KOPT-K1 (cell line): Measurements from ENCODE around the gene PTGES.

Source experiments
- H3K27ac ChIP-seq: fragments of 200-600 bp; sonication (generic); 2 replicates; pipeline ENCODE4 v1.5.1; 2016; ENCODE audit warnings: antibody characterized with exemption, mild to moderate bottlenecking, low read depth, low read length; ENCODE audit not compliant: poor library complexity, severe bottlenecking
- H3K36me3 ChIP-seq: fragments of 200-600 bp; sonication (generic); 2 replicates; pipeline ENCODE4 v1.5.1; 2017; ENCODE audit warnings: antibody characterized with exemption, mild to moderate bottlenecking, low read length, moderate library complexity; ENCODE audit not compliant: insufficient read depth
- H3K9me3 ChIP-seq: fragments of 200-600 bp; sonication (generic); 2 replicates; pipeline ENCODE4 v1.5.1; 2017; ENCODE audit warnings: antibody characterized with exemption, low read length, mild to moderate bottlenecking; ENCODE audit not compliant: insufficient read depth, poor library complexity, severe bottlenecking

The PTGES gene

DNA sequence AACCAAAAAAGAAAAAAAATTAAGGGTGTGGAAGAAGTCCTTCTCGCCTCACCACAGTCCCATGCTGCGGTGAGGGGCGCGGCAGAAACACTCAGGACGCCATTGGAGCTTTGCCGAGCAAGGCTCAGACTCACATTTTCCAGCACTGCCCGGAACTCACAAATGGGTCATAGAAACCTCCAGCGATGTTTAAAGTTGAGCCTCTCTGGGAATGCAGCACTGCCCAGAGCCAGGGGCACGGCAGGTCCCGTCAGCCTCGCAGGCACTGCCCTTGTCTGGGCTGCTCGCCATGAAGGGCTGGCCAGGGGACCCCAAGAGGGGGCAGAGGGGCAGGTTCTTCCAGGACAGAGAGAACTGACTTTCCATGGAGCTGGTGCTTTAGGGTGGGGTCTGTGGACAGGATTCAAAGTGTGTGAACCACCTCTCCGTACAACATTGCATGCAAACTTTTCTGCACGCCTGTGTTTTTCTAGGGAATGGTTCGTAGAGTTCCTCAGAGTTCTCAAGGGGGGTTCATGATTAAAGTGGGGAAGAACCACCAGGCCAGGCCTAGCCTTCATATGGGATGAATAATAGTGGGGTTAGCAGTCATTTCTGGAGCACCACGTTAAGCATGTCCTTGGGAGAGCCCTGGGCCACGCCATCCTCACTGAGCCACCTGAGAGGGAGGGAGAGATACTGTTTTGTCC, 49.0 kb downstream of the PTGES start:
- no peak overlapping the region for H3K27ac ChIP-seq
- no peaks in the 10 kb centered on the region for H3K9me3 ChIP-seq
- no peaks in the 10 kb centered on the region for H3K36me3 ChIP-seq

DNA sequence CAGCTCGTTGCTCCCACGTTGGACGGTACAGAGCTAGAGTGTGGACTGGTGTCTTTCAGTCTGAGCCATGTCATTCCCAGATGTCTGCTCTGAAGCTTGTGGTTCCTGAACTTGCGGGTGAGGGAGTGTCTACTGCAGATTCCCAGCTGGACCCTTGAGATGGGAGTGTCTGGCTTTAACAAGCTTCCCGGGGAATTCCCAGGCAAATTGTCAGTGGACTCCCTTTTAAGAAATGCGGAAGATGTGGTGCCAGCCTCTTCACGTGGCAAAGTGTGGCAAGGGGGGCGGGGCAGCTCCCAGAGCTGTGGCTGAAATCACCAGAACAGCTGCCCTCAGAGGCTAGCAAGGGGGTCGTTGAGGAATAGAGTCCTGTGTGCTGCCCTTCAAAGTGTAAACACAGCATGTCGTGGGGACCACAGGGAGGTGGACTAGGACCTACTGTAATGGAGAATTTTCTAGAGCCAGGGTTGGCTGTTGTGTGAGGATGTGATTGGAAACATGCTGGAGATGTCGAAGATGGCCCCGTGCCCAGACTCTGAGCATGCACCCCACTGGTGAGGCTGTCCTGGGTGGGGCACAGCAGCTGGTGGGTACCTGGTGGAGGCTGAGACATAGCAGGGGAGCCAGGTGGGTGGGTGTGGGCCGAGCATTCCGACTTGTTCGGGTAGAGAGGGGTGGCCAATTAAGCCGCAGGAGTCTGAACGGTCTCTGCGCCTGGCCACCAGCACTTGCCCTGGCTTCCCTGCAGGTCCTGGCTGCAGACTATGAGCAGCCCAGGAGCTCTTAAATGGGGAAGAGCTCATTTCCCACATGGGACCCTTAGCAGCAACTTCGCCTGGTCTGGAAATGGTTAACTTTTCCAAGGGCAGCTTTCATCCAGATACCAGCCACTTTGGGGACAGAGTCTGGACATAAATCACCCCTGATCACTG, 50.0 kb downstream of the PTGES start:
- no peaks in the 10 kb centered on the region for H3K36me3 ChIP-seq
- H3K27ac ChIP-seq, result no peak overlapping the region
- H3K9me3 ChIP-seq, result no peaks in the 10 kb centered on the region

DNA sequence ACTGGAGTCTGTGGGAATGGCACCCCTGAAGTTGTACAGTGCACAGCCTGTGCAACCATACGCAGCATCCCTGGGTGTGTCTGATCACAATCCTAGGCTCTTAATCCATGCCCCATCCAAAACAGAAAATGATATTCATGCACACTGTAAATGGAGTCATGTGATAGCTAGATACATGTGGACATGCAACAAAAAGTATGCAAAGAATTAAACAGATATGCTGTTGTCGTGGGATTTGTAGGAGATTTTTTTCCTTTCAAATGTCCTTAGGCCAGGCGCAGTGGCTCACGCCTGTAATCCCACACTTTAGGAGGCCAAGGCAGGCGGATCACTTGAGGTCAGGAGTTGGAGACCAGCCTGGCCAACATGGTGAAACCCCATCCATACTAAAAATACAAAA, 51.3 kb downstream of the PTGES start:
- H3K27ac ChIP-seq, result no peak overlapping the region
- no peaks in the 10 kb centered on the region for H3K36me3 ChIP-seq
- no peaks in the 10 kb centered on the region for H3K9me3 ChIP-seq

DNA sequence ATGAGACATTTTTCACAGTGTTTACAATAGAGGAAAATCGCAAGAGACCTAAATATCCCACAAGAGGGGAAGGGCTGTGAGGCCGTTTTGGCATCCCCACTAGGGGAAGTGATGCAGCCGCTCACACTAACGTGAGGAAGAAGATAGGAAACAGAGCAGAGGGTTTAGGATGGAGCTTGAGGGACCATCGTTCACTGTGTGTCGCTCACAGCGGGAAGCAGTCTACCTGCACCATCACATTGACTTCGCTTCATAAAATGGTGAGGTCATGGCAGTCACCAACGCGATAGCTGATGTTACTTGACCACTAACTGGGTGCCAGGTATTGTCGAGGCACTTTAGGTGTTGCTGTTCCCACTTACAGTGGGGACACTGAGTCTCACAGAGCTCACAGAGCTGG, 51.8 kb downstream of the PTGES start:
- H3K9me3 ChIP-seq, result no peaks in the 10 kb centered on the region
- no peaks in the 10 kb centered on the region for H3K36me3 ChIP-seq
- no peak overlapping the region for H3K27ac ChIP-seq

DNA sequence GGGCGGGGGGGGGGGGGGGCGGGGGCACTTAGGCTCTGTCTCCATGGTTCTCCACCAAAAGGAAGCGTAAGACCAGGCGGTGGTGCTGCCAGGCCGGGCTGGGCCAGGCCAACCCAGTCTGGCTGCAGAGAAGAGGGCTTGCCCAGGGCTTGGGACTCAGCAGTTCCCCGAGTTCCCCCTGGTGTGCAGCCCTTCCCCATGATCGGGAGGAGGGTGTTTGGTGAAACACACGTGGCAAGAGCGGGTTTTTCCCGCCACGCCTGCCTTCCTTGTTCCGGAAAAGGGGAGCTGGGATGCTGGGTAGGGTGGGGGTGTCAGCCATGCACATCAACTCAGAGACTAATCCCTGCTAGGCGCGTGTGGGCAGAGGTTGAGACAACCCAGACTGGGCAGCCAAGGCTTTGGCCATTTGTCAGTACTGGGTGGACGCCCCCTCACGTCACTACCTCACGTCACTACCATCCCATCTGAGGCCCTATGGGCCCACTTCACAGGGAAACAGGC, 54.5 kb downstream of the PTGES start:
- no peak overlapping the region for H3K27ac ChIP-seq
- no peaks in the 10 kb centered on the region for H3K36me3 ChIP-seq
- no peaks in the 10 kb centered on the region for H3K9me3 ChIP-seq

DNA sequence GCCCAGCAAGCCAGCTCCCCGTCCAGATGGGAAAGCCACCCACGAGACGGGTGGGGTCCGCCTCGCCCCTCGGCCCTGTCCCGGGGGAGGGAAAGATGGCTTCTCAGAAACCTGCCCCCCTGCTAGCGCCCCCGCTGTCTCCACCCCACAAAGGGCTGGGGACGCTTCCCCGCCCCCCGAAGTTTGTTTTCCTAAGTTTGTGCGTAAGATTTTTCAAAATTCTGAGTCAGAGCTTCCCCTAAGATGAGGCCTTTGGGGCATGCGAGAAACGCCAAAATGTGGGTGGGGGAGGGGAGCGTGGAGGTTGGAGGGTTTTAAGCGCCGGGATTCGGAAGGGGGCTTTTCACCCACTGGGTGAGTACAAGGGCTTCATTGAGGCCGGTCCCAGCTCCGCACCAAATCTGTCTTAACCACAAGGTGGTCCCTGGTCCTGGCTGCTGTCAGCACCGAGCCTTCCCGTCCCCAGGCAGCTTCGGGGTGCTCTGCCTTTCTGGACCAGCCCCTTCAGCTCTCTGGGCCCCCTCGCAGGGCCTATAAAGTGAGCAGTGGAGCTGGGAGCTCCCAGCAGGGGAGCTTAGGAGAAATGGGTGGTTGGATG, 55.1 kb downstream of the PTGES start:
- Histone ChIP-seq H3K27ac (no peak overlapping the region), H3K9me3 (no peaks in the 10 kb centered on the region), H3K36me3 (no peaks in the 10 kb centered on the region)

DNA sequence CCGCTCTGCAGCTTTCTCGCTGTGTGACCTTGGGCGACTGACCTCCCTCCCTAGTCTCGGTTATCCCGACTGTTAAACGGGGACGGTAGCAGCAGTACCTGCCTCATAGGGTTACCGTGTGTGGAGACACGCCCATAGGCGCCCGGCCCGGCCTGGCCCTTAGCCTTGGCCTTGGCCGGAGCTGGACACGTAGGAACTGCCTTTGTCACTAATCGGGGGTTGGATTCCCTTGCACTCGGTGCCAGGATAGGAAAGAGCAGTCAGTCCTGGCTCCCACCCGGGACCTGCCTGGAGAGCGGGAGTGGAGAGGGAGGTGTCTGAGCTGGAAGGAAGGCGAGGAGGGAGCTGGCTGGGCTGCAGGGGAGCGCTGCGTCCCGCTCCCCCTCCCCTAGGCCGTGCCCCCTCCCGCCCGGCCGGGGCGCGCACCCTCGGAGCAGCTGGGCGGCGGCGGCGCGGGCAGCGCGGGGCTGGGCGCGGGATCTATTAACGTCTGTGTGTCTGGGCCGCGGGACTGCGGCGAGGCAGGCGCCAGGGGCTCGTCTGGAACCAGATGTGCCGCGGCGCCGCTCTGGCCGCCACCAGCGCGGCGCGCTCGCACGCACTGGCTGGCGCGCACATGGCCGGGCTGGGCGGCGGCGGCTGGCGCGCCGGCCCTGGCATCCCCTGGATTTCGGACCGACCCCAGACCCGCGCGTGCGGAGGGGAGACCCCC, 55.7 kb downstream of the PTGES start:
- Histone ChIP-seq H3K36me3 (no peaks in the 10 kb centered on the region), H3K27ac (no peak overlapping the region), H3K9me3 (no peaks in the 10 kb centered on the region)

DNA sequence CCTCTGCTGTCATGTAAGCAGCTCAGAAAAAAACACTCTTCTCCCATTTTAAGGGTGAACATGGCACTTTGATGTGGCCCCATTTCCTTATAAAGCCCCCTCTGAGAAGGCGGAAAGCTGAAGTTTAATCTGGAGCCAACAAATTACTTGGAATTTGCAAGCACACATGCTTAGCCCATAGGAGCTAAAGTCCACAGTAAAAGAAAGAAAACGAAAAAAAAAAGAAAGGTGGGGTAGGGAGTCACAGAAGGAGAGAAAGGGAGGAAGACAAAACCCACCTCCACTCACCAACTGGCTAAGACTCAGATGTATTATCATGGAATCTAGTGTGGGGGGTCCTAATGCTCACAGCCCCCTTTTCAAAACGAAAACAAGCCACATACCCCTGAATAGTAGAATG, 57.0 kb downstream of the PTGES start:
- Histone ChIP-seq H3K36me3 (no peaks in the 10 kb centered on the region), H3K27ac (no peak overlapping the region), H3K9me3 (no peaks in the 10 kb centered on the region)

DNA sequence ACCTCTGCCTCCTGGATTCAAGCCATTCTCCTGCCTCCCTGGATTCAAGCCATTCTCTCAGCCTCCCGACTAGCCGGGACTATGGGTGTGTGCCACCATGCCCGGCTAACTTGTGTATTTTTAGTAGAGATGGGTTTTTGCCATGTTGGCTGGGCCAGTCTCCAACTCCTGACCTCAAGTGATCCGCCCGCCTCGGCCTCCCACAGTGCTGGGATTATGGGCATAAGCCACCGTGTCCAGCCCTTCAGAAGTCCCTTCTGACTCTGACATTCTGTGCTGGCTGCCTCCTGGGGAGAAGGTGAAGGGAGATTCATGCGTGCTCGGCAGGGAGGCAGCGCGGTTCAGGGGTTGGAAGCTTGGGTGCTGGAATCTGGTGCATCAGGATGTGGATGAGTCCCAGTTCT, 58.6 kb downstream of the PTGES start:
- Histone ChIP-seq H3K9me3 (no peaks in the 10 kb centered on the region), H3K27ac (no peak overlapping the region), H3K36me3 (no peaks in the 10 kb centered on the region)

DNA sequence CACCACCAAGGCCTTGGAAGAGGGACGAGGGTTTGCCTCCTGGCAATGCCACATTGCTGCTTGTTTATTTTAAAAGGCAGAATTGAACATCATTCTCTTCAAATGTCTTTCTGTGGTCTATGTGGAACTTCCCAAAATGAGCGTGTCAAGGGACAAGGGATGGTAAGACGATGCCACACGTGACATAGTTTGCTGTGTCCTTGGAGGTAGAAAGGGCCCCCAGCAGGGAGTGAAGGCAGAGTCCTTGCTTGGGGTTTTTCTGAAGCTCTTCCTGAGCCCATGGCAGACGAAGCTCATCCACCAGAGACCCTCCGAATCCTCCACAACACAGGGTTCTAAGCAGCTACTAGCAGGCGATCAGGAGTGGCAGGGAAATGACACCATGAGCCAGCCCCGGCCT, 59.1 kb downstream of the PTGES start:
- H3K36me3 ChIP-seq, result no peaks in the 10 kb centered on the region
- no peaks in the 10 kb centered on the region for H3K9me3 ChIP-seq
- no peak overlapping the region for H3K27ac ChIP-seq

DNA sequence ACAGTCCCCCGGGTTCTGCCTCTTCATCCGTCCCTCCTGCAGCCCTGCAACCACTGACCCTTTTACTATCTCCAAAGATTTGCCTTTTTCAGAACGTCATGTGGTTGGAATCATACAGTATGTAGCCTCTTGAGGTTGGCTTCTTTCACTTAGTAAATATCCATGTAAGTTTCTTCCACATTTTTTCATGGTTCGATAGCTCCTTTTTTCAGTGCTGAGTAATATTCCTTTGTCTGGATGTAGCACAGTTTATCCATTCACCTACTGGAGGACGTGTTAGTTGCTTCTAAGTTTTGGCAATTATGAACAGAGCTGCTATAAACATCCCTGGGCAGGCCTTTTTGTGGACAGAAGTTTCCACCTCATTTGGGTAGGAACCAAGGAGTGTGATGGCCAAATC, 60.3 kb downstream of the PTGES start:
- no peaks in the 10 kb centered on the region for H3K36me3 ChIP-seq
- H3K27ac ChIP-seq, result no peak overlapping the region
- H3K9me3 ChIP-seq, result no peaks in the 10 kb centered on the region
